Neural cell (in vitro differentiated cells): ENCODE data around the gene ZNF716. TPM values are rescaled to one million over a fixed set of nuclear protein-coding genes. Genes with fewer than 3 reads are reported as not detected.

ENCODE experiments used
- H2AFZ ChIP-seq: fragments of 200-600, 300-800 bp; sonication (generic), shearing (Covaris generic); 2 replicates; pipeline ENCODE4 v1.6.0; 2014; ENCODE audit warnings: low read depth, mild to moderate bottlenecking, antibody characterized with exemption, low read length, moderate library complexity
- H3F3A ChIP-seq: fragments of 200-600 bp; shearing (Covaris generic); 2 replicates; pipeline ENCODE4 v1.6.1; 2016; ENCODE audit warnings: mild to moderate bottlenecking, moderate library complexity, mixed read lengths, antibody characterized with exemption, low read length; ENCODE audit not compliant: insufficient read depth, poor library complexity, severe bottlenecking
- H3K27ac ChIP-seq: fragments of 200-600, 300-800 bp; sonication (generic), shearing (Covaris generic); 2 replicates; pipeline ENCODE4 v1.5.1; 2014; ENCODE audit warnings: mild to moderate bottlenecking, low read length, moderate library complexity
- H3K27me3 ChIP-seq: fragments of 300-800, 200-600 bp; sonication (generic), shearing (Covaris generic); 2 replicates; pipeline ENCODE4 v1.6.0; 2014; ENCODE audit warnings: mild to moderate bottlenecking, low read depth, low read length, moderate library complexity; ENCODE audit not compliant: insufficient read depth
- H3K36me3 ChIP-seq: fragments of 300-800, 200-600 bp; sonication (generic), shearing (Covaris generic); 2 replicates; pipeline ENCODE4 v1.5.1; 2014; ENCODE audit warnings: mild to moderate bottlenecking, antibody characterized with exemption, low read length, moderate library complexity; ENCODE audit not compliant: insufficient read depth
- H3K4me2 ChIP-seq: fragments of 300-800, 200-600 bp; sonication (generic), shearing (Covaris generic); 2 replicates; pipeline ENCODE4 v1.6.0; 2014; ENCODE audit warnings: mild to moderate bottlenecking, low read length
- H3K4me3 ChIP-seq: fragments of 300-800, 200-600 bp; sonication (generic), shearing (Covaris generic); 2 replicates; pipeline ENCODE4 v1.5.1; 2014; ENCODE audit warnings: mild to moderate bottlenecking, low read length, moderate library complexity
- H3K79me2 ChIP-seq: fragments of 200-600 bp; shearing (Covaris generic); replicated peaks from 2 replicates; pipeline ENCODE4 v1.6.0; 2014; ENCODE audit warnings: mild to moderate bottlenecking, low read length, moderate library complexity; ENCODE audit not compliant: insufficient read depth
- H3K9ac ChIP-seq: fragments of 300-800, 200-600 bp; sonication (generic), shearing (Covaris generic); 2 replicates; pipeline ENCODE4 v1.6.1; 2016; ENCODE audit warnings: mild to moderate bottlenecking, low read length, mixed read lengths
- H3K9me2 ChIP-seq: fragments of 200-600 bp; shearing (Covaris generic); 2 replicates; pipeline ENCODE4 v1.6.1; 2016; ENCODE audit warnings: mild to moderate bottlenecking, low read length, mixed read lengths; ENCODE audit not compliant: insufficient read depth
- H3K9me3 ChIP-seq: fragments of 200-600, 300-800 bp; sonication (generic), shearing (Covaris generic); 2 replicates; pipeline ENCODE4 v1.6.1; 2016; ENCODE audit warnings: mild to moderate bottlenecking, mixed run types, low read length, moderate library complexity, mixed read lengths
- H4K20me1 ChIP-seq: fragments of 200-600 bp; shearing (Covaris generic); 2 replicates; pipeline ENCODE4 v1.6.1; 2016; ENCODE audit warnings: mild to moderate bottlenecking, mixed run types; ENCODE audit not compliant: insufficient read depth
- CTCF ChIP-seq: fragments of 450-650 bp; IDR thresholded peaks from 2 replicates; pipeline ENCODE4 v1.5.1; 2014; ENCODE audit warnings: antibody characterized with exemption, mild to moderate bottlenecking, moderate library complexity; ENCODE audit not compliant: poor library complexity, severe bottlenecking
- EP300 ChIP-seq: fragments of 450-650 bp; conservative IDR thresholded peaks from 2 replicates; pipeline ENCODE4 v1.6.1; 2014; ENCODE audit warnings: antibody characterized with exemption, mild to moderate bottlenecking, moderate library complexity; ENCODE audit not compliant: poor library complexity, severe bottlenecking
- EZH2 ChIP-seq: fragments of 200-600, 300-800 bp; shearing (Covaris generic), sonication (generic); IDR thresholded peaks from 2 replicates; pipeline ENCODE4 v1.6.1; 2014; ENCODE audit warnings: antibody characterized with exemption, low read length, borderline replicate concordance, mild to moderate bottlenecking; ENCODE audit not compliant: insufficient read depth, poor library complexity, severe bottlenecking
- MXI1 ChIP-seq: fragments of 450-650 bp; conservative IDR thresholded peaks from 2 replicates; pipeline ENCODE4 v1.6.1; 2014; ENCODE audit warnings: antibody characterized with exemption, mild to moderate bottlenecking; ENCODE audit not compliant: poor library complexity, severe bottlenecking
- POLR2AphosphoS5 ChIP-seq: IDR thresholded peaks from 2 replicates; pipeline ENCODE4 v1.6.1; 2012
- RAD21 ChIP-seq: fragments of 450-650 bp; conservative IDR thresholded peaks from 2 replicates; pipeline ENCODE4 v1.6.1; 2014; ENCODE audit warnings: antibody characterized with exemption, mild to moderate bottlenecking, moderate library complexity
- REST ChIP-seq: IDR thresholded peaks from 2 replicates; pipeline ENCODE4 v1.6.1; 2012; ENCODE audit warnings: borderline replicate concordance
- SMC3 ChIP-seq: fragments of 450-650 bp; conservative IDR thresholded peaks from 2 replicates; pipeline ENCODE4 v1.6.1; 2014; ENCODE audit warnings: antibody characterized with exemption, mild to moderate bottlenecking, moderate library complexity; ENCODE audit not compliant: poor library complexity
- TAF1 ChIP-seq: IDR thresholded peaks from 2 replicates; pipeline ENCODE4 v1.6.1; 2012; ENCODE audit warnings: low read depth
- polyA plus RNA-seq: library from polyadenylated mRNA; depleted of rRNA; stranded (reverse); fragments of >200 nt; gene quantifications from 2 replicates; pipeline ENCODE4 v1.2.3, GENCODE V29; 2014
- small RNA-seq, 3 experiments: library from RNA; depleted of rRNA; stranded (forward); fragments of <200 nt; gene quantifications; one replicate each; pipeline ENCODE3, GENCODE V24; 2012

The ZNF716 gene
- polyA plus RNA-seq, 1 donor from 2014 or later: not detected

- TF ChIP-seq EZH2 (no peak), MXI1 (no peak), TAF1 (no peak), SMC3 (no peak), RAD21 (no peak), POLR2AphosphoS5 (no peak), EP300 (no peak), CTCF (no peak), REST (no peak)
- H3K36me3 ChIP-seq: no peaks in the 10 kb centered on the region
- H4K20me1 ChIP-seq: no peaks in the 10 kb centered on the region
- no peak overlapping the region for H3K9ac ChIP-seq
- H3K27me3 ChIP-seq: no peaks in the 10 kb centered on the region
- no peak overlapping the region for H3K4me2 ChIP-seq
- H3K9me3 ChIP-seq: peaks cover 6% of the 10 kb centered on the region
- H3K9me2 ChIP-seq: no peaks in the 10 kb centered on the region
- no peak overlapping the region for H3K27ac ChIP-seq
- no peak overlapping the region for H2AFZ ChIP-seq
- no peak overlapping the region for H3K4me3 ChIP-seq
- no peaks in the 10 kb centered on the region for H3K79me2 ChIP-seq
- no peaks in the 10 kb centered on the region for H3F3A ChIP-seq
Observed at GRCh38 chr7:57505176-57505575, 55.2 kb downstream of the ZNF716 start.

Small RNA genes within 50 kb of the gene (small RNA-seq; reads per million reads assigned to genes)
- 0 reads per million in 3 experiments for gene MIR3147
